Measurements from ENCODE around the gene BST1. TPM values are rescaled to one million over a fixed set of nuclear protein-coding genes. Genes with fewer than 3 reads are reported as not detected.

Gene BST1
- total RNA-seq: 5.2 TPM
- 1 to 10 TPM; 4.0 to 7.9 (median 4.7) TPM for polyA plus RNA-seq (ENCODE audit: insufficient read depth in 1 of 8, insufficient read length in 8 of 8, low replicate concordance in 1 of 8)
- long read RNA-seq, donor 1, partial matches to known transcripts: 0 of 1 reads
- long read RNA-seq, donor 1, other reads (novel, unspliced or antisense): 0 of 1 reads
- long read RNA-seq, donor 2: 0 reads
- long read RNA-seq, donor 3, partial matches to known transcripts: 0 of 2 reads
- long read RNA-seq, donor 3, other reads (novel, unspliced or antisense): 0 of 2 reads
- long read RNA-seq, donor 4: 0 reads
- long read RNA-seq, donor 5, transcript BST1-201 (9 exons, 1,480 nt): major isoform, 9 of 25 reads
- long read RNA-seq, donor 5, partial matches to known transcripts: 16 of 25 reads
- long read RNA-seq, donor 5, other reads (novel, unspliced or antisense): 0 of 25 reads
- long read RNA-seq, donor 6, partial matches to known transcripts: 10 of 13 reads
- long read RNA-seq, donor 6, other reads (novel, unspliced or antisense): 0 of 13 reads
- long read RNA-seq, donor 7, partial matches to known transcripts: 14 of 17 reads
- long read RNA-seq, donor 7, other reads (novel, unspliced or antisense): 0 of 17 reads
- long read RNA-seq, donor 8, partial matches to known transcripts: 14 of 15 reads
- long read RNA-seq, donor 8, other reads (novel, unspliced or antisense): 0 of 15 reads
- long read RNA-seq, donor 9, partial matches to known transcripts: 0 of 1 reads
- long read RNA-seq, donor 9, other reads (novel, unspliced or antisense): 0 of 1 reads
- long read RNA-seq, donor 10, partial matches to known transcripts: 10 of 12 reads
- long read RNA-seq, donor 10, other reads (novel, unspliced or antisense): 0 of 12 reads
- long read RNA-seq, donor 11, partial matches to known transcripts: 5 of 8 reads
- long read RNA-seq, donor 11, other reads (novel, unspliced or antisense): 0 of 8 reads

DNA sequence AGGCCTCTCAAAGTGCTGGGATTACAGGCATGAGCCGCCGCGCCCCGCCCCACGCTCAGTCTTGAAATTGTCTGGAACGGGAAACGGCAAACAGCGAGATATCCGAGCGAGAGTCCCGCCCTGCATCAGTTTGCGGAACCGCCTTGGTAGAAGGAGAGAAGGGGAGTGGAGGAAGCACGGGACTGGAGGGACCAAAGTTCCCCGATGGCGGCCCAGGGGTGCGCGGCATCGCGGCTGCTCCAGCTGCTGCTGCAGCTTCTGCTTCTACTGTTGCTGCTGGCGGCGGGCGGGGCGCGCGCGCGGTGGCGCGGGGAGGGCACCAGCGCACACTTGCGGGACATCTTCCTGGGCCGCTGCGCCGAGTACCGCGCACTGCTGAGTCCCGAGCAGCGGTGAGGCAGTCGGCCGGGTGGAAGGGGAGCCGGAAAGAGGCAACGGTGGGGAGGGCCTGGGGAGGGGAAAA, at the start of gene BST1:
Gene BST1 (plus strand): TSS at position 125 of the 463 bp plus-strand sequence. CDS start 80 bp downstream, at position 205.
- peak within 1 kb of the TSS; percentile 55 for H3K4me3 ChIP-seq (ENCODE audit: low read length)
- DNase-seq: peak; percentile 81
- no peaks in the 10 kb centered on the region for H3K36me3 ChIP-seq (ENCODE audit: control insufficient read depth, insufficient read depth, low read length)
- H3K27me3 ChIP-seq (ENCODE audit: control insufficient read depth, insufficient read depth, low read length): no peaks in the 10 kb centered on the region
- no peaks in the 10 kb centered on the region for H3K9me3 ChIP-seq (replicated peaks; ENCODE audit: control insufficient read depth, low read depth, low read length)
- H3K4me1 ChIP-seq (ENCODE audit: control insufficient read depth, insufficient read depth, low read length): peaks cover 6% of the 10 kb centered on the region
- 1% methylated on average over 42 of the region's 43 CpGs for WGBS (ENCODE audit: insufficient coverage)
- peak within 1 kb of the TSS; percentile 10 for H3K27ac ChIP-seq (ENCODE audit: low read length)

- Histone ChIP-seq H3K27me3 (ENCODE audit: control insufficient read depth, insufficient read depth, low read length) (no peaks in the 10 kb centered on the region), H3K4me3 (ENCODE audit: low read length) (peak overlapping the region; percentile 71), H3K4me1 (ENCODE audit: control insufficient read depth, insufficient read depth, low read length) (peaks cover 8% of the 10 kb centered on the region), H3K27ac (ENCODE audit: low read length) (peak overlapping the region; percentile 92), H3K36me3 (ENCODE audit: control insufficient read depth, insufficient read depth, low read length) (no peaks in the 10 kb centered on the region), H3K9me3 (replicated peaks; ENCODE audit: control insufficient read depth, low read depth, low read length) (no peaks in the 10 kb centered on the region)
- 52% methylated on average over 2 of the region's 4 CpGs for WGBS (ENCODE audit: insufficient coverage)
- peak; percentile 16 for DNase-seq
Measured at GRCh38 chr4:15653420-15653819, 49.4 kb upstream of the BST1 start.

GRCh38 chr4:15653864-15654592, 48.8 kb upstream of the BST1 start:
- peak overlapping the region; percentile 92 for H3K27ac ChIP-seq (ENCODE audit: low read length)
- no peaks in the 10 kb centered on the region for H3K27me3 ChIP-seq (ENCODE audit: control insufficient read depth, insufficient read depth, low read length)
- no peaks in the 10 kb centered on the region for H3K36me3 ChIP-seq (ENCODE audit: control insufficient read depth, insufficient read depth, low read length)
- peak overlapping the region; percentile 71 for H3K4me3 ChIP-seq (ENCODE audit: low read length)
- peak; percentile 67 for DNase-seq
- H3K9me3 ChIP-seq (replicated peaks; ENCODE audit: control insufficient read depth, low read depth, low read length): no peaks in the 10 kb centered on the region
- peaks cover 8% of the 10 kb centered on the region for H3K4me1 ChIP-seq (ENCODE audit: control insufficient read depth, insufficient read depth, low read length)
- WGBS (ENCODE audit: insufficient coverage): 0% methylated on average over 1 of the region's 7 CpGs

DNA sequence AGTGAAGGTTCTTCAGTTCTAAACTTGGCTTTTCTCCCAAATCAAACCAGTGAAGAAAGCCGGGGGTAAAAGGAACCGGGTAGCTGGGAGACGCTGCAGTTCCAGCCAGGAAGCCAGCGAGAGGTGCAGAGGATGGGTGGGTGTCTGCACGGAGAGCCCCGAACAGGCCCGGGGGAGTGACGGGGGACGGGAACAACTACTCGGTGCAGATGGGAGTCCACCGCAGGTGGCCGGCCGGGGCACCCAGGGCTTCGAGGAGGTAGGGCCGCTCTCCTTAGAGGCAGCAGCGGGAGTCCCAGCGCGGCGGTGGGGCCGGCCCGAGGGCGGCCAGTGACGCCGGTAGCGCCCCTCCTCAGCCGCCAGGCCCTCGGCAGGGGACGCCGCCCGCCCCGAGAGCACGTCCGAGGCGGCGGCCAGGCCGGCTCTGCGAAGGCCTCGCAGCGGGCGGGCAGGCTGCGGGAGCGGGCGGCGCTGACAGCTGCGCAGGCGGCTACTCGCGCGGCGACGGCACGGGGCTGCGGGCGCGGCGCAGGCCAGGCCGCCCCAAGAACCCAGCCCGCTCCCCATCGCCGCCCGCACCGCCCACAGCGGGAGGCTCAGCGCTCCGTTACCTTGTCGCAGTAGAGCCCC, 48.2 kb upstream of the BST1 start:
- Histone ChIP-seq H3K27me3 (ENCODE audit: control insufficient read depth, insufficient read depth, low read length) (no peaks in the 10 kb centered on the region), H3K36me3 (ENCODE audit: control insufficient read depth, insufficient read depth, low read length) (no peaks in the 10 kb centered on the region), H3K4me1 (ENCODE audit: control insufficient read depth, insufficient read depth, low read length) (peaks cover 8% of the 10 kb centered on the region), H3K4me3 (ENCODE audit: low read length) (peak overlapping the region; percentile 71), H3K27ac (ENCODE audit: low read length) (peak overlapping the region; percentile 95), H3K9me3 (replicated peaks; ENCODE audit: control insufficient read depth, low read depth, low read length) (no peaks in the 10 kb centered on the region)
- peak; percentile 67 for DNase-seq
- under 1% methylated on average over 64 of the region's 66 CpGs for WGBS (ENCODE audit: insufficient coverage)

DNA sequence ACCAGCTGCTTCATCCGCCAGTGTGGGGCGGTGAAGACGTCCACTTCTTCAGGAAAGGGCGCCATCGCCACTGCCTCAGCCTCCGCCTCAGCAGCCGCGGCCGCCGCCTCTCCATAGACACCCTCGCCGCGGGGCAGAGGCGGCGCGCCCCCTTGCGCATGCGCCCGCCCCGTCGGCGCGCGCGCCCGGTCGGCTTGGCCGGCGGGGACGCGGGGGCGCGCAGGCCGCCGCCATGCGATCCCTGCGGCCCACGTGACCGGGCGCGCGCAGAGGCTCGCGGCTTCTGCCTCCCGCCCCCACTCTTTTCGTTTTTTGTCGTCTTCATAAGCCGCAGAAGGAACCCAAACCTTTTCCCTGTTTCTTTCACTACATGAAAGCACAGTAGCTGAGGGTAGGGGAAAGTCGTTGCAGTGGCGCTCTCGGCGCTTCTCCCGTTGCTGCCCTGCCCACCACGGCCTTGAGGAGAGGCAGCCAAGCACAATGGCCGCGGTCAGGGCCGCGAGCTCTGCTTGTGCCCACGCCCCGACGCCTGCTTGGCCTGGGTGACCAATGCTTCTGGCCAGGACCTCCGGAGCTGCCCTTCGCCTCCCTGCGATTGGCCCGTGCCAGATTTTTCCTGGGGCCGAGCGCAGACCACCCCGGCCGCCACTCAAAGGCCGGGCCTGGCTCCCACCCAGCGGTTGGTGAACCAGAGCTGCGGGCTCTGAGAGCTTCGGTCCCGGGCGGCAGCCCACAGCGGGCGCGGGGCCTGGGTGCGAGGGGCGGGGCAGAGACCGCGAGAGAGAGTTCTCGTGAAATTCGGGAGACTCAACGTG, 47.4 kb upstream of the BST1 start, which contains the start of gene FBXL5:
Gene FBXL5 (minus strand): TSS at position 135 of the 815 bp plus-strand sequence. CDS start 70 bp downstream, at position 65.
- H3K27ac ChIP-seq (ENCODE audit: low read length): peak within 1 kb of the TSS; percentile 99
- peak; percentile 95 for DNase-seq
- H3K4me3 ChIP-seq (ENCODE audit: low read length): peak within 1 kb of the TSS; percentile 73
- no peaks in the 10 kb centered on the region for H3K36me3 ChIP-seq (ENCODE audit: control insufficient read depth, insufficient read depth, low read length)
- no peaks in the 10 kb centered on the region for H3K9me3 ChIP-seq (replicated peaks; ENCODE audit: control insufficient read depth, low read depth, low read length)
- peaks cover 8% of the 10 kb centered on the region for H3K4me1 ChIP-seq (ENCODE audit: control insufficient read depth, insufficient read depth, low read length)
- H3K27me3 ChIP-seq (ENCODE audit: control insufficient read depth, insufficient read depth, low read length): no peaks in the 10 kb centered on the region
- WGBS (ENCODE audit: insufficient coverage): 3% methylated on average over 73 of the region's 85 CpGs

DNA sequence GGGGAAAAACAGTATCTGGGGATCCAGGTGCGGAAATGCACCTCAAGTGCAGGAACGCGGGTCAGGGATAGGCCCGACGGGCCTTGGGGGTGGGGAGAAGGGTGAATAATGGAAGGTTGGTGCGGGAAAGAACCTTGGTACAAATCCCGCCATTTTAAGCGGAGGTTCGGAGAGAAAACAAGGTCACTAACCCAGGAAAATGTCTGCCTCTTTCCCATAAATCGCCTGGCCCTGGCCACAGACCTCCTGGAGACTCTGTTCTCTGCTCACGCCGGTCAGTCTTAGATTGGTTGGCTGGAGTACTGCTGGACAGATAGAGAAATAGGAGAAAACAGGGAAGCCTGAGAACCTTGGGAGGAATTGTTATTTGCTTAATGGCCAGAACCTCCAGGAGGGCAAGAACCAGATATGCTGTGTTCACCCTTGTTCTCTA, 46.8 kb upstream of the BST1 start:
- H3K27me3 ChIP-seq (ENCODE audit: control insufficient read depth, insufficient read depth, low read length): no peaks in the 10 kb centered on the region
- peaks cover 8% of the 10 kb centered on the region for H3K4me1 ChIP-seq (ENCODE audit: control insufficient read depth, insufficient read depth, low read length)
- peak overlapping the region; percentile 73 for H3K4me3 ChIP-seq (ENCODE audit: low read length)
- no peaks in the 10 kb centered on the region for H3K9me3 ChIP-seq (replicated peaks; ENCODE audit: control insufficient read depth, low read depth, low read length)
- H3K27ac ChIP-seq (ENCODE audit: low read length): peak overlapping the region; percentile 99
- H3K36me3 ChIP-seq (ENCODE audit: control insufficient read depth, insufficient read depth, low read length): no peaks in the 10 kb centered on the region
- peak; percentile 49 for DNase-seq
- 57% methylated on average over 5 of the region's 12 CpGs for WGBS (ENCODE audit: insufficient coverage)

DNA sequence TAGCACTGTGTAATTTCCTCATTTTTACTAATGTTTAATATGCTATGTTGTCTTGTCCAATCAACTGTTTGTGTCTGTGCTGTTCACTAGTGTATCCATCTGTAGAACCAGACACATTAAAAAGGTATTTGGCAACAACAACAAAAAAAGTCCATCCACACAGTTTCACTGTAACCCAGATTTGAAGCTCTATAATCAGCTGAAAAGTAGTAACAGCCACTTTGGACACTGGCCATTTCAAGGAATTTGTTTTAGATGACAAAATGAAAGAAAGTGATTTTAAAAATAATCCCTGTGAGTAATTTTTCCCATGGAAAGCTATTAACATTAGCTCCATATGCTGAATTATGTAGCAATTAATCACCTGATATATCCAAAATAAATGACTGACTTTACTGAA, 45.5 kb upstream of the BST1 start:
- DNase-seq: no peak
- no peak overlapping the region for H3K27ac ChIP-seq (ENCODE audit: low read length)
- no peaks in the 10 kb centered on the region for H3K36me3 ChIP-seq (ENCODE audit: control insufficient read depth, insufficient read depth, low read length)
- H3K4me3 ChIP-seq (ENCODE audit: low read length): no peak overlapping the region
- H3K27me3 ChIP-seq (ENCODE audit: control insufficient read depth, insufficient read depth, low read length): no peaks in the 10 kb centered on the region
- H3K9me3 ChIP-seq (replicated peaks; ENCODE audit: control insufficient read depth, low read depth, low read length): no peaks in the 10 kb centered on the region
- peaks cover 8% of the 10 kb centered on the region for H3K4me1 ChIP-seq (ENCODE audit: control insufficient read depth, insufficient read depth, low read length)

DNA sequence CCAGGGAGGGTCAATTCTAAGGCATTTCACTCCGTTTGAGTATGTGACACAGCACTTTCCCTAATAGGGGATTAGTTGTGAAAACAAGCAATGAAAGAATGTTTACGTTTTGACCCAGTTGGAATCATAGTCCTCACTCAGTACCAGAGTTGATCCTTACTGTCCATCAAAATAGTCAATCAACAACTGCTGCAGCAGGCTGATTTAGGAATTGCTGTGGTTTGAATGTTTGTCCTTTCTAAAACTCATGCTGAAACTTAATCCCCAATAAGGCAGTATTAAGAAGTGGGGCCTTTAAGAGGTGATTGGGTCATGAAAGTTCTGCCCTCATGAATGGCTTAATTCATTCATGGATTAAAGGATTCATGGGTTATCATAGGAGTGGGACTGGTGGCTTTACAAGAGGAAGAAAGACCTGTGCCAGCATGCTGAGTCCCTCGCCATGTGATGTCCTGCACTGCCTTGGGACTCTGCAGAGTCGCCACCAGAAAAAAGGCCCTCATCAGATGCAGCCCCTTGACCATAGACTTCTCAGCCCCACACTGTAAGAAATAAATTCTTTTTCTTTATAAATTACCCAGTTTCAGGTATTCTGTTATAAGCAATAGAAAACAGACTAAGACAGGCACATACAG, 44.6 kb upstream of the BST1 start:
- H3K27ac ChIP-seq (ENCODE audit: low read length): no peak overlapping the region
- H3K27me3 ChIP-seq (ENCODE audit: control insufficient read depth, insufficient read depth, low read length): no peaks in the 10 kb centered on the region
- no peaks in the 10 kb centered on the region for H3K9me3 ChIP-seq (replicated peaks; ENCODE audit: control insufficient read depth, low read depth, low read length)
- no peaks in the 10 kb centered on the region for H3K36me3 ChIP-seq (ENCODE audit: control insufficient read depth, insufficient read depth, low read length)
- 57% methylated on average over 1 of the region's 4 CpGs for WGBS (ENCODE audit: insufficient coverage)
- no peak overlapping the region for H3K4me3 ChIP-seq (ENCODE audit: low read length)
- H3K4me1 ChIP-seq (ENCODE audit: control insufficient read depth, insufficient read depth, low read length): peaks cover 8% of the 10 kb centered on the region
- no peak for DNase-seq
